ENCODE measurements around the gene GFOD1.

DNA sequence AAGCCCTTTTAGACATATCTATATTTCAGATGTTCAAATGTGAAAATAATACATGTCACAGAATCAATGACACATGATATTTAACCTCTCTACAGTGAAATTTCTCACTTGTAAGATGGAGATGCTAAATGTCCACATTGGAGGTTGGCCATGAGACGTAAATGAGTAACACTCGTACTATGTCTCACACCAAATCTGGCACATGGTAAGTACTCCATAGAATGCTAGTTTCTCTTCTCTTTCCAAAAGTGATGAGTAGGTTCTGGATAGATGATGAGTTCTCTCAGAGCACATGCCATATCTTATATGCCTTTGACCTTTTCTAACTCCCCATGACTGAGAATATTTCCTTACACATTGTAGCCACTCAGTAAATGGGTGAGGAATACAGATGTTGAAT is 17.7 kb downstream of the GFOD1 start:
- TF ChIP-seq MXI1 (IDR thresholded peaks at IDR 0.05; ENCODE audit: low read depth, low read length), result no peak
- TF ChIP-seq, protein P1, sequence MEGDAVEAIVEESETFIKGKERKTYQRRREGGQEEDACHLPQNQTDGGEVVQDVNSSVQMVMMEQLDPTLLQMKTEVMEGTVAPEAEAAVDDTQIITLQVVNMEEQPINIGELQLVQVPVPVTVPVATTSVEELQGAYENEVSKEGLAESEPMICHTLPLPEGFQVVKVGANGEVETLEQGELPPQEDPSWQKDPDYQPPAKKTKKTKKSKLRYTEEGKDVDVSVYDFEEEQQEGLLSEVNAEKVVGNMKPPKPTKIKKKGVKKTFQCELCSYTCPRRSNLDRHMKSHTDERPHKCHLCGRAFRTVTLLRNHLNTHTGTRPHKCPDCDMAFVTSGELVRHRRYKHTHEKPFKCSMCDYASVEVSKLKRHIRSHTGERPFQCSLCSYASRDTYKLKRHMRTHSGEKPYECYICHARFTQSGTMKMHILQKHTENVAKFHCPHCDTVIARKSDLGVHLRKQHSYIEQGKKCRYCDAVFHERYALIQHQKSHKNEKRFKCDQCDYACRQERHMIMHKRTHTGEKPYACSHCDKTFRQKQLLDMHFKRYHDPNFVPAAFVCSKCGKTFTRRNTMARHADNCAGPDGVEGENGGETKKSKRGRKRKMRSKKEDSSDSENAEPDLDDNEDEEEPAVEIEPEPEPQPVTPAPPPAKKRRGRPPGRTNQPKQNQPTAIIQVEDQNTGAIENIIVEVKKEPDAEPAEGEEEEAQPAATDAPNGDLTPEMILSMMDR (IDR thresholded peaks at IDR 0.05), result no peak
- no peak for TF ChIP-seq YY1 (IDR thresholded peaks at IDR 0.05; ENCODE audit: low read depth)
- no peak for TF ChIP-seq SIN3A (IDR thresholded peaks at IDR 0.05; ENCODE audit: borderline replicate concordance, low read depth, low read length)
- TF ChIP-seq RAD21 (IDR thresholded peaks at IDR 0.05; ENCODE audit: low read length), result no peak
- no peak for TF ChIP-seq JUND (IDR thresholded peaks at IDR 0.05)
